Uterus (tissue), 2 donors: ENCODE measurements around the gene USP12.

Experiments
- POLR2A ChIP-seq, 2 donors: fragments of 450-650 bp; IDR thresholded peaks; one replicate each; pipeline ENCODE4 v1.6.1; 2016; ENCODE audit warnings: antibody characterized with exemption in 2 of 2, mild to moderate bottlenecking in 1 of 2, moderate library complexity in 1 of 2
- TF ChIP-seq, protein P1 (sequence below), 4 experiments: fragments of 200-600 bp in 2 of 4; fragments of 450-650 bp in 2 of 4; sonication (generic) in 2 of 4; IDR thresholded peaks; one replicate each; pipeline ENCODE4 v1.5.1; 2016 to 2019; ENCODE audit warnings: antibody characterized with exemption in 4 of 4, mild to moderate bottlenecking in 2 of 4, moderate library complexity in 1 of 4

DNA sequence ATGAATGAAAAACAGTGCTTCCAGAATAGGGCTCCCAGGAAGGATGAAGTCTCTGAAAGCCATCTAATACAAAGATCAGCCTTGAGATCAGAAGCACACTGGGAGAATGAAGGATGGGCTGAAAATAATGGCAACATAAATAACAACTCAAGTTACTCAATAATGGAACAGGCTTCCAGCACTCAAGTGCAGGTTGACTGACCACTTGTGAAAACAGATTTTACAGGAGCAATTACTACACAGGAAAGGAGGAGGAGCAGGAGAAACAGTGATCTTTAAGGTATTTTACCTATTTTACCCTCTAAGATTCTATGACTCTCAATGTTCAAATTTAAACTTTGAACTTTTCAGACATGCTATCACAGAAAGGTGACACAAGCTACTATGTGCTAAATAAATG lies 106.0 kb downstream of the USP12 start:
- TF ChIP-seq, protein P1, sequence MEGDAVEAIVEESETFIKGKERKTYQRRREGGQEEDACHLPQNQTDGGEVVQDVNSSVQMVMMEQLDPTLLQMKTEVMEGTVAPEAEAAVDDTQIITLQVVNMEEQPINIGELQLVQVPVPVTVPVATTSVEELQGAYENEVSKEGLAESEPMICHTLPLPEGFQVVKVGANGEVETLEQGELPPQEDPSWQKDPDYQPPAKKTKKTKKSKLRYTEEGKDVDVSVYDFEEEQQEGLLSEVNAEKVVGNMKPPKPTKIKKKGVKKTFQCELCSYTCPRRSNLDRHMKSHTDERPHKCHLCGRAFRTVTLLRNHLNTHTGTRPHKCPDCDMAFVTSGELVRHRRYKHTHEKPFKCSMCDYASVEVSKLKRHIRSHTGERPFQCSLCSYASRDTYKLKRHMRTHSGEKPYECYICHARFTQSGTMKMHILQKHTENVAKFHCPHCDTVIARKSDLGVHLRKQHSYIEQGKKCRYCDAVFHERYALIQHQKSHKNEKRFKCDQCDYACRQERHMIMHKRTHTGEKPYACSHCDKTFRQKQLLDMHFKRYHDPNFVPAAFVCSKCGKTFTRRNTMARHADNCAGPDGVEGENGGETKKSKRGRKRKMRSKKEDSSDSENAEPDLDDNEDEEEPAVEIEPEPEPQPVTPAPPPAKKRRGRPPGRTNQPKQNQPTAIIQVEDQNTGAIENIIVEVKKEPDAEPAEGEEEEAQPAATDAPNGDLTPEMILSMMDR (IDR thresholded peaks at IDR 0.05), result no peak
- TF ChIP-seq POLR2A (IDR thresholded peaks at IDR 0.05), result no peak
